ENCODE results near the gene GRIK5.
"Not testable (repeated sequence)": the region's sequence is repeated elsewhere in the genome, so short reads cannot be mapped to it uniquely, and the experiment has no call there.

GRIK5 gene

DNA sequence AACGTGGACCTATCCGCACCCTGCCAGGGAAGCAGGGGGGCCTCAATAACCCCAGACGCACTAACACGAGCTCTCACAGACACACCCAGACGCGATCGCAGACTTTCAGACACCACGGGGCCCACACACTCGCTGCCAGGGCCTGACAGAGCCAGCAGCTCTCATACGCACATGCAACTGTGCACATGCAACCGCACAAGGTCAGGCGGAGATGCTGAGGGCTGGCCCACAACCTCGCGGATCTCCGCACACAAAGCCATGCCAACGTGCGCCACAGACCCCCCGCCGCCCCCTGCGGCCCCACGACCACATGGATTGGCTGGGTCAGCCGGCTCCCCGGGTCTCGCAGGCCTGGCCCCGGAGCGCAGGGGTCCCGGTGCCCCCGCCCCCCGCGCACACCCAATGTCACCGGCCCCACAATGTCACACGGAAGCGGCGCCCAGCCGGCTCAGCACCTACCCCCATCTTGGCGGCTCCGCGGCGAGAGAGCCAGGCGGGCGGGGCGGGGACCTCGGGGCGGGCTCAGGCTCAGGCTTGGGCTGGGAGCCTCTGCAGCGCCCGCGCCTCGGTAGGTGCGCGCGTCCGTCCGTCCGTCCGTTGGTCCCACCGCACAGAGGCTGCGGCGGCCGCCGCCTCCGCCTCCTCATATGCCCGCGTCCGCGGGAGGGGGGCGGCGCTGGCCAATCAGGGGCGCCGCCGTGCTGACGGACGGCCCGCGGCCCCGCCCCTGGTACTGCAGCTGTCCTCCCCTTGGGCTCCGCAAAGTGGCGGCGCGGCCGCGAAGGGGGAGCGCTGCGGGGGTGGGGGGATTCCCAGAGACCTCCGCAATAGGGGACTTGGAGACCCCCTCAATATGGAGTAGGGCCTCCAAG, 76.2 kb downstream of the GRIK5 start, which contains the start of gene ATP1A3:
Gene ATP1A3, minus strand, starts transcription at position 619 of the 872 bp plus-strand sequence. Its CDS starts 154 bp downstream, at position 465.
- no peak within 1 kb of the TSS for H3K4me3 ChIP-seq (ENCODE audit: low read depth, low read length)
- DNase-seq (ENCODE audit: low read depth): peak; percentile 60
- TF ChIP-seq POLR2A (IDR thresholded peaks at IDR 0.05; ENCODE audit: extremely low read depth, insufficient read length) (no peak), MYC (IDR thresholded peaks at IDR 0.05; ENCODE audit: low read depth, low read length) (no peak)
- TF ChIP-seq, protein P1, sequence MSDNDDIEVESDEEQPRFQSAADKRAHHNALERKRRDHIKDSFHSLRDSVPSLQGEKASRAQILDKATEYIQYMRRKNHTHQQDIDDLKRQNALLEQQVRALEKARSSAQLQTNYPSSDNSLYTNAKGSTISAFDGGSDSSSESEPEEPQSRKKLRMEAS (IDR thresholded peaks at IDR 0.05; ENCODE audit: low read depth, low read length): no peak
- TF ChIP-seq, protein P2, sequence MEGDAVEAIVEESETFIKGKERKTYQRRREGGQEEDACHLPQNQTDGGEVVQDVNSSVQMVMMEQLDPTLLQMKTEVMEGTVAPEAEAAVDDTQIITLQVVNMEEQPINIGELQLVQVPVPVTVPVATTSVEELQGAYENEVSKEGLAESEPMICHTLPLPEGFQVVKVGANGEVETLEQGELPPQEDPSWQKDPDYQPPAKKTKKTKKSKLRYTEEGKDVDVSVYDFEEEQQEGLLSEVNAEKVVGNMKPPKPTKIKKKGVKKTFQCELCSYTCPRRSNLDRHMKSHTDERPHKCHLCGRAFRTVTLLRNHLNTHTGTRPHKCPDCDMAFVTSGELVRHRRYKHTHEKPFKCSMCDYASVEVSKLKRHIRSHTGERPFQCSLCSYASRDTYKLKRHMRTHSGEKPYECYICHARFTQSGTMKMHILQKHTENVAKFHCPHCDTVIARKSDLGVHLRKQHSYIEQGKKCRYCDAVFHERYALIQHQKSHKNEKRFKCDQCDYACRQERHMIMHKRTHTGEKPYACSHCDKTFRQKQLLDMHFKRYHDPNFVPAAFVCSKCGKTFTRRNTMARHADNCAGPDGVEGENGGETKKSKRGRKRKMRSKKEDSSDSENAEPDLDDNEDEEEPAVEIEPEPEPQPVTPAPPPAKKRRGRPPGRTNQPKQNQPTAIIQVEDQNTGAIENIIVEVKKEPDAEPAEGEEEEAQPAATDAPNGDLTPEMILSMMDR (IDR thresholded peaks at IDR 0.05; ENCODE audit: low read depth, low read length): no peak

DNA sequence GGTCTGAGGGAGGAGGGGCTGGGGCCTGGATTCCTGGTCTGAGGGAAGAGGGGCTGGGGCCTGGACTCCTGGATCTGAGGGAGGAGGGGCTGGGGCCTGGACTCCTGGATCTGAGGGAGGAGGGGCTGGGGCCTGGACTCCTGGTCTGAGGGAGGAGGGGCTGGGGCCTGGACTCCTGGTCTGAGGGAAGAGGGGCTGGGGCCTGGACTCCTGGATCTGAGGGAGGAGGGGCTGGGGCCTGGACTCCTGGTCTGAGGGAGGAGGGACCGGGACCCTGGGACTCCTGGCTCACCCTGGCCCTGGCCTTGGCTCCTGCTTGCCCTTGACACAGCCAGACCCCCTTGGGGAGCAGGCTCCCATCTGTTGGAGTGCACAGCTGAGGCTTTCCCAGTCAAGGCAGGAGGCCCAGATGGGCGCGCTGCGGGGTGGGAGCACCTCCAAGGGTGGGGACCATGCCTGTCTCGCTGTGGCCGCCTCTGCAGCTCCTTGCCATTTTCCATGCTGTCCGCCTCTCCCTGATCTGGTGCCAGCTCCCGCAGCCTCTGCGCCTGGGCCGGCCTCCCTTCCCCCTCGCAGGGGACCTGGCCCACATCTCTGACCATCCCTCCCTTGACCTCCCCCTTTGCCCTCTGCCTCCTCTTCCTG, 78.0 kb downstream of the GRIK5 start:
- not testable (repeated sequence) for DNase-seq (ENCODE audit: low read depth)

DNA sequence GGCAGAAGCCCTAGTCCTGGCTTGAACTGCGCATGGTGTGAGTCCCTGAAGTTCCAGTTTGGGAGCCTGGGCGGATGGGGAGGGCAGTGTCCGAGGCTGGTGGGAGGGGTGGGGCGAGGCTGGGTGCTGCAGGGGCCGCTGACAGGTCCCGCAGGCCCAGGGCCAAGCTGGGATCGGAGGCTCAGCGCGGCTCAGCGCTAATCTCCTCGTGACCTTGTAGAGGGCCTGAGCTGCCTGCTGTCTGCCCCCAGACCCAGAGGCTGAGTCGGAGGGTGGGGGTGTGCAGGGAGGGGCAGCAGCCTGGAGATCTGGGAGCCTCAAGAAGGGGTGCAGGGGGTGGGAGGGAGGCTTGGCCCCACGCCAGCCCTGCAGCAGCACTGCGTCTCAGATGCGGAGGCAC, 79.0 kb downstream of the GRIK5 start:
- TF ChIP-seq, protein P2 (IDR thresholded peaks at IDR 0.05; ENCODE audit: low read depth, low read length): no peak
- TF ChIP-seq POLR2A (IDR thresholded peaks at IDR 0.05; ENCODE audit: extremely low read depth, insufficient read length) (no peak), MYC (IDR thresholded peaks at IDR 0.05; ENCODE audit: low read depth, low read length) (no peak)
- TF ChIP-seq, protein P1 (IDR thresholded peaks at IDR 0.05; ENCODE audit: low read depth, low read length): no peak
- DNase-seq (ENCODE audit: low read depth): no peak
- H3K4me3 ChIP-seq (ENCODE audit: low read depth, low read length): no peak overlapping the region

More for the DNA sequence above, 78.0 kb downstream of the GRIK5 start:
- not testable (repeated sequence) for H3K4me3 ChIP-seq (ENCODE audit: low read depth, low read length)

DNA sequence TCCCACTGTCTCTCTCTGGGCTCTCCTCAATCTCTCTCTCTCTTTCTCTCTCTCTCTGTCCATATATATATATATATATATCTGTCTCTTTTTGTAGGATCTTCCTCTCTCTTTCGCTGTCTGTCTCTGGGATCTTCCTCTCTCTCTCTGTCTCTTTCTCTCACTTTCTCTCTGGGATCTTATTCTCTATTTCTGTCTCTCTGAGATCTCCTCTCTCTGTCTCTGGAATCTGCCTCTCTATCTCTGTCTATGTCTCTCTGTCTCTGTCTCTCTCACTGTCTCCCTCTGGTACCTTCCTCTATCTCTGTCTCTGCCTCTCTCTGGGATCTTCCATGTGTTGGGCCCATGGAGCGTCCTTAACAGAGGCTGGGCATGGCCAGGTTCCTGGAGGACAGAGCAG, 79.4 kb downstream of the GRIK5 start:
- no peak for DNase-seq (ENCODE audit: low read depth)
- TF ChIP-seq MYC (IDR thresholded peaks at IDR 0.05; ENCODE audit: low read depth, low read length) (no peak), POLR2A (IDR thresholded peaks at IDR 0.05; ENCODE audit: extremely low read depth, insufficient read length) (no peak)
- TF ChIP-seq, protein P2 (IDR thresholded peaks at IDR 0.05; ENCODE audit: low read depth, low read length): no peak
- TF ChIP-seq, protein P1 (IDR thresholded peaks at IDR 0.05; ENCODE audit: low read depth, low read length): no peak
- no peak overlapping the region for H3K4me3 ChIP-seq (ENCODE audit: low read depth, low read length)

DNA sequence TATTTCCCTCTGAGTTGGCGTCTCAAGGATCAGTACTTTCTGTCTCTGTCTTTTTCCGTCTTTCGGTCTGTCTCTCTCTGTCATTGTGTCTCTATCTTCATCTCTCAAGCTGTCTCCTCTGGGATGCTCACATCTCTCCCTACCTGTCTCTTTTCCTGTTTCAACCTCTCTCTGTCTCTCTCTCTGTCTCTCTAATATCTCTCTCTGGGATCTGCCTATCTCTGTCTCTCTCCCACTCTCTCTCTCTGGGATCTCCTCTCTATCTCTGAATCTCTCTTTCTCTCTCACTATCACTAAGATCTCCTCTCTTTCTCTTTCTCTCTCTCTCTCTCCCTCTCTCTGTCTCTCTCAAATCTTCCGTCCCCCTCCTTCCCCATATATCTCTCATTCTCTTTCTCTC, 80.0 kb downstream of the GRIK5 start:
- DNase-seq (ENCODE audit: low read depth): no peak
- no peak overlapping the region for H3K4me3 ChIP-seq (ENCODE audit: low read depth, low read length)
- TF ChIP-seq, protein P2 (IDR thresholded peaks at IDR 0.05; ENCODE audit: low read depth, low read length): no peak
- TF ChIP-seq POLR2A (IDR thresholded peaks at IDR 0.05; ENCODE audit: extremely low read depth, insufficient read length) (no peak), MYC (IDR thresholded peaks at IDR 0.05; ENCODE audit: low read depth, low read length) (no peak)
- TF ChIP-seq, protein P1 (IDR thresholded peaks at IDR 0.05; ENCODE audit: low read depth, low read length): no peak

DNA sequence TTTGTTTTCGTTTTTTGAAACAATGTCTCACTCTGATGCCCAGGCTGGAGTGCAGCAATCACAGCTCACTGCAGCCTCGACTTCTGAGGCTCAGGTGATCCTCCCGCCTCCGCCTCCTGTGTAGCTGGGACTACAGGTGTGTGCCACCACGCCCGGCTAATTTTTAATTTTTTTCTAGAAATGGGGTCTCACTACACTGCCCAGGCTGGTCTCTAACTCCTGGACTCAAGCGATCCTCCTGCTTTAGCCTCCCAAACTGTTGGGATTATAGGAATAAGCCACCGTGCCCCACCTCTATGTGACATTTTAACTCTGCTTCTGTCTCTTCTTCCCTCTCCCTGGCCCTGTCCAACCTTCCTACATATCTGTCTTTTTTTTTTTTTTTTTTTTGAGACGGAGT, 81.1 kb downstream of the GRIK5 start:
- no peak for DNase-seq (ENCODE audit: low read depth)
- H3K4me3 ChIP-seq (ENCODE audit: low read depth, low read length): no peak overlapping the region
- TF ChIP-seq POLR2A (IDR thresholded peaks at IDR 0.05; ENCODE audit: extremely low read depth, insufficient read length): no peak
- TF ChIP-seq, protein P2 (IDR thresholded peaks at IDR 0.05; ENCODE audit: low read depth, low read length): no peak
- TF ChIP-seq, protein P1 (IDR thresholded peaks at IDR 0.05; ENCODE audit: low read depth, low read length): no peak
- no peak for TF ChIP-seq MYC (IDR thresholded peaks at IDR 0.05; ENCODE audit: low read depth, low read length)

Data from NB4 (cell line).